ENCODE data around the gene TYR.
"Not testable (repeated sequence)": the region's sequence is repeated elsewhere in the genome, so short reads cannot be mapped to it uniquely, and the experiment has no call there.

Gene TYR

GRCh38 chr11:89177691-89178231, at the start of gene TYR:
TYR (plus strand) TSS chr11:89177875; CDS start chr11:89177954, 79 bp downstream.
- no peak for DNase-seq

GRCh38 chr11:89136606-89137005, 41.1 kb upstream of the TYR start:
- no peak for DNase-seq

- no peak for DNase-seq
These were observed 30.4 kb upstream of the TYR start for GRCh38 chr11:89147229-89147628.

- DNase-seq: no peak
These were observed 17.7 kb upstream of the TYR start for GRCh38 chr11:89159974-89160373.

GRCh38 chr11:89161949-89162348, 15.7 kb upstream of the TYR start:
- no peak for DNase-seq

GRCh38 chr11:89163686-89164085, 14.0 kb upstream of the TYR start:
- no peak for DNase-seq

- no peak for DNase-seq
These were observed 9.3 kb upstream of the TYR start for GRCh38 chr11:89168396-89168795.

GRCh38 chr11:89175796-89176195, 1.9 kb upstream of the TYR start:
- DNase-seq: no peak

GRCh38 chr11:89176938-89177337, 737 bp upstream of the TYR start:
- no peak for DNase-seq

- DNase-seq: no peak
These were observed 3.4 kb downstream of the TYR start for GRCh38 chr11:89181111-89181510.

GRCh38 chr11:89182773-89183518, 5.3 kb downstream of the TYR start:
- DNase-seq: no peak

GRCh38 chr11:89184021-89184420, 6.3 kb downstream of the TYR start:
- no peak for DNase-seq

GRCh38 chr11:89189776-89190175, 12.1 kb downstream of the TYR start:
- DNase-seq: no peak

- DNase-seq: no peak
These were observed 23.5 kb downstream of the TYR start for GRCh38 chr11:89201138-89201537.

- DNase-seq: no peak
These were observed 26.1 kb downstream of the TYR start for GRCh38 chr11:89203814-89204213.

- no peak for DNase-seq
These were observed 27.7 kb downstream of the TYR start for GRCh38 chr11:89205378-89205777.

- DNase-seq: no peak
These were observed 43.1 kb downstream of the TYR start for GRCh38 chr11:89220684-89221339.

GRCh38 chr11:89235083-89235482, 57.4 kb downstream of the TYR start:
- no peak for DNase-seq

- no peak for DNase-seq
These were observed 58.3 kb downstream of the TYR start for GRCh38 chr11:89235976-89236375.

GRCh38 chr11:89247007-89247406, 69.3 kb downstream of the TYR start:
- DNase-seq: not testable (repeated sequence)

GRCh38 chr11:89249196-89249595, 71.5 kb downstream of the TYR start:
- DNase-seq: no peak

GRCh38 chr11:89261483-89261882, 83.8 kb downstream of the TYR start:
- DNase-seq: not testable (repeated sequence)

GRCh38 chr11:89267660-89268302, 90.1 kb downstream of the TYR start:
- DNase-seq: no peak

Data from activated CD8-positive, alpha-beta memory T cell treated with anti-CD3 and anti-CD28 coated beads for 24 hours (primary cell).